SH-SY5Y (cell line): Measurements from ENCODE around the gene CCDC117.

Experiments
- GATA2 ChIP-seq: IDR thresholded peaks from 2 replicates; pipeline ENCODE4 v1.6.1; 2011; ENCODE audit warnings: mild to moderate bottlenecking, low read depth, low read length
- GATA3 ChIP-seq: IDR thresholded peaks from 2 replicates; pipeline ENCODE4 v1.6.1; 2011; ENCODE audit warnings: low read depth, mild to moderate bottlenecking, low read length, moderate library complexity

- no peak for TF ChIP-seq GATA3
- TF ChIP-seq GATA2: no peak
Observed at GRCh38 chr22:28820885-28821284, 48.4 kb downstream of the CCDC117 start.
